HG03442 (cell line): ENCODE measurements around the gene KSR2.

Experiments
- ATAC-seq: cut with Tn5 transposase; IDR thresholded peaks from one replicate; pipeline ENCODE4 v1.9.1; 2021; ENCODE audit warnings: mild to moderate bottlenecking, moderate library complexity; ENCODE audit not compliant: unreplicated experiment

Gene KSR2

DNA sequence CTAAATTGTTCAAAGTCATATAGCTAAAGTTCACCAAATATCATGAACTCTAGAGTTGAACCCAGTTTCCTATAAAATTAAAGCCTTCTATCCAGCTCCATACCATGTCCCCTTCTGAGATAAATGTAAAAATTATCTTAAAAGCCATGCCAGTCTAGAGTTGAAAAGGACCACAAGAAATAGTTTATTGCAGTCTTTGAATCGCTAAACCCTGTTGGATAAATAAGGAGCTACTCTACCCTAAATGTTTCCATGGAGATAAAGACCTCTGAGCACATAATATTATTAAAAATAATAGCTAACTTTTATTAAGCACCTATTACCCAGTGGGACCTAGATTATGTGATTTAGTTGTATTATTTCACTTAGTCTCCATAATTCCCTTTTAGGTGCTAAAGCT, 379.8 kb downstream of the KSR2 start:
- no peak for ATAC-seq

- no peak for ATAC-seq
Observed at GRCh38 chr12:117587631-117588287, 381.0 kb downstream of the KSR2 start.

GRCh38 chr12:117583677-117584225, 385.0 kb downstream of the KSR2 start:
- ATAC-seq, result no peak

- no peak for ATAC-seq
Observed at GRCh38 chr12:117583092-117583491, 385.7 kb downstream of the KSR2 start.

DNA sequence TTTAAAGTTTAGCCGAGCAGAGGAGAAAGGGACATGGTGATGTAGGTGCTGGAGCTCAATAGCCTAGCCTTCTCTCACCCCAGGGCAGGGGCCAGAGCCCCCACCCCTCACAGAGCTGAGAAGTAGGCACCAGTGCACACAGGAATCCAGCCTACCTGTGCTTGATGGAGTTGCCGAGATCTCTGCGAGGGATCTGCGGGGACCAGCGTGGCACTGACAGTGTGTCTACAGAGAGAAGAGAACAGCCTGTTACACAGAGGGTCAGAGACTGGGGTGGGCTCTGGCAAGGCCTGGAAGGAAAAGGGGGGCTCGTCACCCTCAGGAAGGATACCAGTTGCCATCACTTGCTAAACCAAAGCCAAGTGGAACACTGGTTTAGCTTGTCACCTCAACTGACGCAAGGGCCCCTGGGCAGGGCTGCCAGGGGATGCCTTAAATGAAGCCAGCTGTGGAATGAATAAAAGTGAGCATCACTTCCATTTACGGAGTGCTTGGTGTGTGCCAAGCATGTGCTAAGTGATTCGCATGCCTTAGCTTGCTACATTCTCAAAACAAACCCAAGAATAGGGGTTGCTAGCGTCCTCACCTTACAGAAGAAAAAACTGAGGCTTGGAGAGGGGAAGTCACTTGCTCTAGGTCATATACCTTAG, 386.5 kb downstream of the KSR2 start:
- ATAC-seq, result no peak

DNA sequence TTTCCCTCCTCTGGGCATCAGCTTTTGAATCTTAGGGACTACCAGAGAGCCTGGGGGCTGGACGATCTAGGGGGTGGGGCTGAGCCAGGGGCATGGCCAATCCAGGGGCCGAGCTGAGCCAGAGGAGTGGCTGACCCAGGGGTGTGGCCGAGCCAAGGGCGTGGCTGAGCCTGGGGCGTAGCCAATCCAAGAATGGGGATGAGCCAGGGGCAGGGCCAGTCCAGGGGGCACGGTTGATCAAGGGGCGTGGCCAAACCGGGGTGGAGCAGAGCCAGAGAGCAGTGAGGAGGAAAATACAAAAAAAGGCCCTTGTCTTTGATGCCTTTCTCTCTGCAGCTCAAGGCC, 388.1 kb downstream of the KSR2 start:
- no peak for ATAC-seq

- no peak for ATAC-seq
Observed at GRCh38 chr12:117580015-117580717, 388.6 kb downstream of the KSR2 start.

DNA sequence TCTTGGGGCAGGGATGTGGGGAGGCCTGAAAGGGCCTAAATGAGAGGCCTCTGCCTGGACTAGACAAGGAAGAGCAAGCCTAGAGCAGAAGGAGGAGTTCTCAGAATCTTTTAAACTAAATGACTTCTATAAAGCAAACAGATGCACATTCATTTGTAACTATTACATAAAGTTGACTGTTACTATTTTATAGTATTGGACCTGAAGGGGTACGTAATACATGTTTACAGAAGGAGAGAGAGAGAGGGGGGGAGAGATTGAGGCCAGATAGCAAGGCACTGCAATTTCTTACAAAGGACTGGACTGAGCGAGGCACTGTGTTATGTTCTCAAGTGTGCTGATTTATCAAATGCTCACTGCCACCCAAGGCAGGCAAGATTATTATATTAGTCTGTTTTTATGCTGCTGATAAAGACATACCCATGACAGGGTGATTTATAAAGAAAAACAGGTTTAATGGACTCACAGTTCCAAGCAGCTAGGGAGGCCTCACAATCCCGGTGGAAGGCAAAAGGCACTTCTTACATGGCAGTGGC, 391.6 kb downstream of the KSR2 start:
- ATAC-seq, result no peak

DNA sequence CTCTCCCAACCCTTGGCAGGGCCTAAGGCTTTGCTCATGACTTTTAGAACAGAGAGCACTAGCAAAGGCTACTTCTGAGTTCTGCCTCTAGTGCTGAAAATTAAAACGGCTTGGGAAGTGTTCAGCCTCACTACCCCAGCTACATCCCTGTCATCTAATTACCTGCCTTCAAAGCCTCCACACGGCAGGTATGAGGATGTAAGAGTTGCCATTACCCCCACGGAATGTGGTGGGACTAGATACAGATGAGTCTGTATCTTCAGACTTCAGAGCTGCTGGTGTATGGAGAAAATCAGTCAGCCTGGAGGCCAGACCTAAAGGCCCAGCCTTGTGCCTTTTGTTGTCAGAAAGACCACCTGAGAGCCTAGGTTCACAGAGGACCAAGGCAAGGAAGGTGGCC, 392.7 kb downstream of the KSR2 start:
- ATAC-seq, result no peak

- no peak for ATAC-seq
Observed at GRCh38 chr12:117574655-117575054, 394.1 kb downstream of the KSR2 start.

DNA sequence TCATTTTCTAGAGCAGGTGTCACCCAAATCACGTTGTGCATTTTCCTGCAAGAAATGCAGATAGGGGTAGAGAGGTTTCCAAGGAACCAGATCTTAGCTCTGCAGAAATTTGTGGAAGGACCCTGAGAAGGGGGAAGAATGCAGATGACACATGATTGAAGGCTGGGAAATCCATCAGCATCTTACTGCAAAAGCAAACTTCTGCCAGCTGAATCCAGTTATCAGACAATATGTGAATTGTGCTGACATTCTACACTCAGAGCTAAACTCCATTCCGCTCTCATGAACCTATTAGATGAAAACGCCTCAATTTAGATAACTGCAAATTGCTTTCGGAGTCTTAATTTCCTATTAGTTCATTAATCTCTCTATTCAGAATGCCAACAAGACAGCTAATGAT, 396.0 kb downstream of the KSR2 start:
- no peak for ATAC-seq

- no peak for ATAC-seq
Observed at GRCh38 chr12:117571321-117571720, 397.5 kb downstream of the KSR2 start.

- no peak for ATAC-seq
Observed at GRCh38 chr12:117570608-117571007, 398.2 kb downstream of the KSR2 start.

DNA sequence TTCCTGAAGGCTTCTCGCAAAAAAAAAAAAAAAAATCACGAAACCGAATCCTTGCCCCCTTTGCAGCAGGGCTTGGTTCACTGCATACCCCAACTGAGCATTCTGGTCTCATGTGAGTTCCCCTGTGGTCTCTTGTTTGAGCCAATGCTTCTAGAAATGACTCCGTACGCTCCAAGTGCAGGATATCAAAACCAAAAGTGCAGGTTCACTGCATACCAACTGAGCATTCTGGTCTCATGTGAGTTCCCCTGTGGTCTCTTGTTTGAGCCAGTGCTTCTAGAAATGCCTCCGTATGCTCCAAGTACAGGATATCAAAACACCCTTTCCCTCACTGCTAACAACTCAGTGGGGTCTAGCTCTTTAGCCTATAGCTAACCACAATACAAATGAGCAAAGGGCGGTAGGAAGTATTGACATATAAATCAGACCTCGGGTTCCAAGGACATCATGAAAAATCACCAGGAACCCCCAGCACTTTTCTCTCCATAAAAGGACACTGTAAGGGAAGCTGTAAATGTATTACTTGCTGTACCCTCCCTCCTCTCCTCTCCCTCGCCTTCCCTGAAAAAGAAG, 401.1 kb downstream of the KSR2 start:
- ATAC-seq, result peak; percentile 91

DNA sequence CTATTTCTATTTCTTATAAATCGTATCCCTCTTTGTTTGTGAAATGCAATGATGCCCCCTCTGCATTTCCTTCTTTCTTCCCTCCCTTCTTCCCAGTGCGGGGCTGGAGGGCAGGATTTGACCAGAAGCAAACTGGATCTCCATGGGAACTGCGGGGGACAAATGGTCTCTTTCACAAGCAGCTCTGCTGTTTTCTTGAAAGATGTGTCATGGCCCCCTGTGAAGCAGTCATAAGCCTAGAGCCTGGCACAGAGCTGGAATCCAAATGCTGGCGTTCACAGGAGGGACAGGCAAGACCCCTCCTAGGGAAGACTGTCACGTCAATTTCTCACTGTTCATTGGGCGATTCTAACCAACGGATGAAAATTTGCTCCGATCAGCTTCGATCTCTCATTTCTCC, 403.9 kb downstream of the KSR2 start:
- no peak for ATAC-seq

- ATAC-seq, result no peak
Observed at GRCh38 chr12:117563706-117564105, 405.1 kb downstream of the KSR2 start.

- ATAC-seq, result no peak
Observed at GRCh38 chr12:117563007-117563406, 405.8 kb downstream of the KSR2 start.

- ATAC-seq, result no peak
Observed at GRCh38 chr12:117561990-117562389, 406.8 kb downstream of the KSR2 start.

GRCh38 chr12:117559978-117560377, 408.8 kb downstream of the KSR2 start:
- no peak for ATAC-seq

DNA sequence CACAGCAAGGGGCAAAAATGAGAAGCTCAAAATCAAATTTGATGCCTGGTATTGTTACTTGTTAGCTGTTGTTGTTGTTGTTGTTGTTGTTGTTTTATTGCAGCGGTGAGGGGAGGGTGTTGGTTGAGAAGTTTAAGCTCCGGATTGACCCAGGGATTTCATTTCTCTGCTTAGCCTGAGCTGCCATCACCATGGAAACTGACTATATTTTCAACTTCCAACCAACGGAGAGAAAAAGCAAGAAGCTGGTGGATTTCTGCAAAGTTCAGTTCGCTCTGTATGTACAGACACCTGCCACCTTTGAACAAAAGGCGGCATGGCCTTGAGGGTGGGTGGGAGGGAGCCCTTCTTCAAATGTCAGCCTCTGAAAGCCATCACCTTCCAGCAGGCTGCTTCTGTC, 412.9 kb downstream of the KSR2 start:
- ATAC-seq, result no peak

GRCh38 chr12:117552971-117553370, 415.8 kb downstream of the KSR2 start:
- no peak for ATAC-seq
